Parathyroid adenoma (tissue), 2 donors: ENCODE data around the gene RNF212B.

Experiments used
- H2AFZ ChIP-seq: fragments of 300-600 bp; sonication (generic); one replicate; pipeline ENCODE4 v1.7.0; 2017; ENCODE audit warnings: antibody characterized with exemption, mild to moderate bottlenecking
- H3K27ac ChIP-seq: fragments of 300-600 bp; sonication (generic); one replicate; pipeline ENCODE4 v1.7.0; 2017
- H3K27me3 ChIP-seq: fragments of 300-600 bp; sonication (generic); one replicate; pipeline ENCODE4 v1.7.0; 2017; ENCODE audit warnings: low read length; ENCODE audit not compliant: control insufficient read depth, insufficient read depth
- H3K36me3 ChIP-seq: fragments of 300-600 bp; sonication (generic); one replicate; pipeline ENCODE4 v1.7.0; 2017; ENCODE audit warnings: low read length; ENCODE audit not compliant: control insufficient read depth, insufficient read depth
- H3K4me1 ChIP-seq: fragments of 300-600 bp; sonication (generic); one replicate; pipeline ENCODE4 v1.7.0; 2017; ENCODE audit warnings: control low read depth
- H3K4me2 ChIP-seq: fragments of 300-600 bp; sonication (generic); one replicate; pipeline ENCODE4 v1.7.0; 2017; ENCODE audit warnings: low read length
- H3K4me3 ChIP-seq: fragments of 300-600 bp; sonication (generic); one replicate; pipeline ENCODE4 v1.7.0; 2017; ENCODE audit warnings: low read depth, low read length
- H3K79me2 ChIP-seq: fragments of 300-600 bp; sonication (generic); one replicate; pipeline ENCODE4 v1.7.0; 2017; ENCODE audit warnings: control low read depth
- H3K9ac ChIP-seq: fragments of 300-600 bp; sonication (generic); one replicate; pipeline ENCODE4 v1.7.0; 2017; ENCODE audit warnings: mild to moderate bottlenecking
- H3K9me3 ChIP-seq: fragments of 300-600 bp; sonication (generic); one replicate; pipeline ENCODE4 v1.7.0; 2017; ENCODE audit warnings: low read length; ENCODE audit not compliant: control insufficient read depth
- CTCF ChIP-seq: fragments of 300-600 bp; sonication (generic); IDR thresholded peaks from one replicate; pipeline ENCODE4 v1.7.0; 2017; ENCODE audit warnings: antibody characterized with exemption, mild to moderate bottlenecking
- donor health status: primary hyperparathyroidism.

The RNF212B gene

GRCh38 chr14:23202001-23202400 is 35.7 kb upstream of the RNF212B start:
- H3K4me2 ChIP-seq, result no peak overlapping the region
- no peak overlapping the region for H3K9ac ChIP-seq
- no peaks in the 10 kb centered on the region for H3K79me2 ChIP-seq
- H3K36me3 ChIP-seq, result no peaks in the 10 kb centered on the region
- no peak for TF ChIP-seq CTCF
- no peaks in the 10 kb centered on the region for H3K27me3 ChIP-seq
- H3K4me3 ChIP-seq, result no peak overlapping the region
- H2AFZ ChIP-seq, result no peak overlapping the region
- no peaks in the 10 kb centered on the region for H3K4me1 ChIP-seq
- H3K9me3 ChIP-seq, result no peaks in the 10 kb centered on the region
- H3K27ac ChIP-seq, result no peak overlapping the region

GRCh38 chr14:23206422-23207145 is 31.2 kb upstream of the RNF212B start:
- no peak overlapping the region for H3K4me2 ChIP-seq
- no peaks in the 10 kb centered on the region for H3K9me3 ChIP-seq
- no peak overlapping the region for H3K27ac ChIP-seq
- H3K4me1 ChIP-seq, result no peaks in the 10 kb centered on the region
- TF ChIP-seq CTCF, result no peak
- no peak overlapping the region for H3K9ac ChIP-seq
- H3K4me3 ChIP-seq, result no peak overlapping the region
- H3K27me3 ChIP-seq, result no peaks in the 10 kb centered on the region
- H3K79me2 ChIP-seq, result no peaks in the 10 kb centered on the region
- H3K36me3 ChIP-seq, result no peaks in the 10 kb centered on the region
- H2AFZ ChIP-seq, result no peak overlapping the region

GRCh38 chr14:23207146-23207540 is 30.6 kb upstream of the RNF212B start:
- Histone ChIP-seq H3K79me2 (no peaks in the 10 kb centered on the region), H3K4me1 (no peaks in the 10 kb centered on the region), H2AFZ (no peak overlapping the region), H3K36me3 (no peaks in the 10 kb centered on the region), H3K9me3 (no peaks in the 10 kb centered on the region), H3K27me3 (no peaks in the 10 kb centered on the region), H3K4me2 (no peak overlapping the region), H3K9ac (no peak overlapping the region), H3K4me3 (no peak overlapping the region), H3K27ac (no peak overlapping the region)
- no peak for TF ChIP-seq CTCF

- Histone ChIP-seq H3K27ac (no peak overlapping the region), H3K36me3 (no peaks in the 10 kb centered on the region), H3K9me3 (no peaks in the 10 kb centered on the region), H3K79me2 (no peaks in the 10 kb centered on the region), H3K9ac (no peak overlapping the region), H2AFZ (no peak overlapping the region), H3K4me1 (no peaks in the 10 kb centered on the region), H3K4me2 (no peak overlapping the region), H3K4me3 (no peak overlapping the region), H3K27me3 (no peaks in the 10 kb centered on the region)
- TF ChIP-seq CTCF, result no peak
Measured at GRCh38 chr14:23208324-23208723, 29.4 kb upstream of the RNF212B start.
